DOHH2 (cell line): ENCODE measurements around the gene CATSPERE.

Experiments used
- CTCF ChIP-seq: fragments of 200-600 bp; sonication (generic); IDR thresholded peaks from one replicate; pipeline ENCODE4 v1.5.1; 2014; ENCODE audit warnings: antibody characterized with exemption, mild to moderate bottlenecking, low read depth, low read length; ENCODE audit not compliant: poor library complexity, severe bottlenecking
- EZH2phosphoT487 ChIP-seq: fragments of 200-600 bp; sonication (generic); IDR thresholded peaks from 2 replicates; pipeline ENCODE4 v1.6.1; 2017; ENCODE audit warnings: borderline replicate concordance, mild to moderate bottlenecking, antibody characterized with exemption, low read length, moderate library complexity, mixed read lengths

- TF ChIP-seq CTCF (no peak), EZH2phosphoT487 (no peak)
Measured at GRCh38 chr1:244548558-244549115, 87.6 kb downstream of the CATSPERE start.
